VCaP (cell line): ENCODE measurements around the gene GOT1.

Experiments used
- H3K27ac ChIP-seq: fragments of 450-650 bp; 2 replicates; pipeline ENCODE4 v1.5.1; 2017
- CTCF ChIP-seq: fragments of 450-650 bp; conservative IDR thresholded peaks from 2 replicates; pipeline ENCODE4 v1.5.1; 2017; ENCODE audit warnings: mild to moderate bottlenecking, moderate library complexity

The GOT1 gene

DNA sequence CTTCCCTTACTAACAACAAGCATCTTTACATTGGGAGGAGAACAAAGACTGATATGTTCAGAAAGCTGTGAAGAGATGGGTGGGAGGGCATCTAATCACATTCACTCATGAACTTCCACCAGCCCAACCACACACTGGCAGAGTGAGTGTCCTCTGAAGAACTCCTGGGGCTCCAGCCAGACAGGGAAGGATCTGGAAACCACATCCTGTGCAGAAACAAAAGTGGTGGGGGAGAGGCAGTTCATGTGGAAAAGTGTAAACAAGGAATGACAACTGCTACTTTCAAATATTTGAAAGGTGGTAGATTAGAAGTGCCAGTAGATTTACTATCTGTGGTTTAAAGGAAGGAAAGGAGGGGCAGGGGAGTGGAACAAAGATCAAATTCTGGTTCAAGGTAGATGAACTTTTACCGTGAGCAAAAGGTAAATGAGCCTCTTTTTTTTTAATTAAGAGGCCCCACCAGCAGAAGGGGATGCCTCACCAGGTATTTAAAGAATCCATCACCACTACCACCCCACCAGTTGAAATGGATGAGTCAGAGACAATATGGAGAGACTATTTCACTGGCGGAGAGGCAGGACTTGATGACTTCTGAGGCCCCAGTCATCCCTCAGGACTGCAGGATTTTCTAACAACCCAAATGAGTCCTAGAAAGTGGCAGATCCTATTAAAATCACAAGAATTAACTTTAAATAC lies 34.5 kb downstream of the GOT1 start:
- TF ChIP-seq CTCF = no peak
- H3K27ac ChIP-seq = peak overlapping the region; percentile 78

DNA sequence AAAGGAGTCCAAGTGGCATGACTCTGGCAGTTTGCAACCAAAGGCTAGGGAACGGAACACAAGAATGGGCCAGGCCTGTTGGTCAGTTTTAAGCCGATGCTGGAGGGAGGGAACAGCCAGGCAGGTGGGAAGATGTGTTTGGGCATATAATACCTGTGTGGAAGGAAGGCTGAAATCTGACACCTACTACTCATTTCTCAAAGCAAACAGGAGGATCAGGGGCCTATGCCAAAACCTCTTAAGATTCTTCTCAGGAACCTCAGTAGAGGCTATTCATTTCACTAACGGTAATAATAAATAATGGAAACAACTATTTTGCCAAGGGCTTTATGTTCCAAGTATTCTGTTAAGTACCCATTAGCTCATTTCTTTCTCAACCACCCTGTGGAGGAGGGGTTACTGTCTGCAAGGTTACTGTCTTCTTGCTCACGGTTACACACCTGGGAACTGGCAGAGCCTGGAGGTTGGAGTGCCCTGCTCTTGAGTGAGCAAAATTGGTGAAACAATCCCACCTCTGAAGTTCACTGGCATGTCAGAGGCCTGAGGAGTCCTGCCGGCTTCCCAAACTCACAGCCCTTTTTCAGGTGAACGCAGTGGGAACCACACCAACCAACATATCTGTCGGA lies 35.5 kb downstream of the GOT1 start:
- no peak for TF ChIP-seq CTCF
- peak overlapping the region; percentile 78 for H3K27ac ChIP-seq

GRCh38 chr10:99394256-99394655 lies 36.2 kb downstream of the GOT1 start:
- no peak for TF ChIP-seq CTCF

DNA sequence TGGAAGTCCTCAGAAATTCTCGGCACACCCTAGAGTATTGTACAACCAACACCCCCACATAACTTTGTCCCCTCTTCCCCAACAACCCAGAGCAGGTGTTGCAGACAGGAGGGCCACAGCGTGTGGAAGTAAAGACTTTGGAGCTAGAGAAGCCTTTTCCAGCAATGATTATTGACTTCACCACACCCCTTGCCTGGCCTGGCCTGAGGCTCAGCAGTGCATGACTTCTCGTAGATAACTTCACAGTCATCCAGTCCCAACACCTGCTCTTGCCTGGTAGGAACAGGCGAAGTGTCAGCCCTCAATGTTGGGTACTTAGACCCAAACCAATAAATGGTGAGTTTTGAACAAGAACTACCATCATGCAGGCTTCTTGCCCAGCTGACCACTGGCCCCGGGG lies 36.7 kb downstream of the GOT1 start:
- TF ChIP-seq CTCF = no peak
- H3K27ac ChIP-seq = peak overlapping the region; percentile 78

More at GRCh38 chr10:99394256-99394655, 36.2 kb downstream of the GOT1 start:
- peak overlapping the region; percentile 78 for H3K27ac ChIP-seq

DNA sequence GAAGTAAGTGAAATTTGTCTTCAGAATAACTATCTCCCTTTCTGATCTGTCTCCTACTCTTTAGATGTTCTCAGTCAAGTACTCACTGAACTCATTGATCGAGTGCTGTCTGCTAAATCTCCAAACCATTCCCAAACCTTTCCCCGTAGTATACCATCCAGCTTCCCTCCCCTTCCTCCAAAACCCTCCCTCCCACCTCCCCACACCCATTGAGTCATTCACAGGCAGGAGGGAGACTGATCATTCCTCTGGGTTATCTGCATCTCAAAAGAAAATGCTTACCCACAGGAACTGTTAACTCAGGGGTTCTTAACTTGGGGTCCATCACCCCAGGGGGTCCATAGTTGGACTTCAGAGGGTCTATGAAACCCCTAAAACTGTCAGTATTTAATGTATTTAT lies 37.4 kb downstream of the GOT1 start:
- H3K27ac ChIP-seq = peak overlapping the region; percentile 78; the same call in 1 of the 2 replicates
- TF ChIP-seq CTCF = no peak

DNA sequence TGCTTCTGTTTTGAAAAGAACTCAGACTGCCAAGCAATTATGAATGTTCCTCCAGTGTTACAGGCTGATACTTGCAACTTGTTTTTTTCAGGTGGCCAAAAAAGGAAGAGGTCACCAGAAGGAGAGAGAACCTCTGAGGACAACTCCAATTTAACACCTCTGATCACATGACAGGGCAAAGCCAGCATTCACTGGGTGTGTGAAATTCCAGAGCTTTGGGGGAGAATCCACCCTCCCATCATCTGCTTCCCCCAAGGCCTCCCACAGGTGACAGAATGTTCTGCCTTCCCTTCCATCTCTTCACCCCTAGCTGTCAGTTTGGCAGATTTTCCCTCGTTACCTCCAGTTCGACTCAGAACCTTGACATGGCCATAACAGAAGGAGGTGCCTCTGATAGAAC lies 39.1 kb downstream of the GOT1 start:
- no peak overlapping the region for H3K27ac ChIP-seq
- TF ChIP-seq CTCF = no peak

DNA sequence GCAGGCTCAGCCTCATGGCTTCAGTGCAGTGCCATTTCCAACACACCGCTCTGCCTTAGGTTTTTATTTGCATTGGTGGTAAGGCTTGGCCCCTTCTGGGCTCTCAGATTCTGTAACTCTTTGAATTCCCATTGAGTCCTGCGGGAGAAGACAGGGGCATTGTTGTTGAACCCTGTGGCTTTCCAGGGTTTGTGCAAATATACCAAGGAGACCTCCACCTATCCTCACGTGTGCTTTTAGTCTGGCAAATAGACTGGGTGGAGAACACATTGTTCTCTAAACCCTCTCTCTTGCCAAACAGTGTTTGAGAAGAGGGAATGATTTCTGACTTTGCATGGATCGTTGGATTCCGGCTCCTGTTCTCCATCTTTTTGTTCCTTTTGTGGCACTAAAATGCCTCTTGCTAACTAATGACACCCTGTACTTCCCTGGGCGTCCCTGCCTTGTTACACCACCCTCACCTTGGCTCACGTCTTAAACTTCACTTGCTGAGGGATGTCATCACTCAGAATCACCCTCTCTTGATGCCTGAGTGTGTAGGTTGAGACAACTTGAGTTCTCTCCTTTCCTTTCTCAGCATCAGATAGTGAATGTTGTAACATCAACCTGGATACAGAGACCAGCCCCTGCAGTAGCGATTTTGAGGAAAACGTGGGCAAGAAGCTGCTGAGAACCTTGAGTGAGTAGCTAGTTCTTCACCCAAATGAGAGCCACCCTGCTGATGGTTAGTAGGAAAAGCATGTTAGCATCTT lies 40.5 kb downstream of the GOT1 start:
- no peak for TF ChIP-seq CTCF
- H3K27ac ChIP-seq = peak overlapping the region; percentile 42
